ENCODE data around the gene ALDH1A2.

The ALDH1A2 gene

DNA sequence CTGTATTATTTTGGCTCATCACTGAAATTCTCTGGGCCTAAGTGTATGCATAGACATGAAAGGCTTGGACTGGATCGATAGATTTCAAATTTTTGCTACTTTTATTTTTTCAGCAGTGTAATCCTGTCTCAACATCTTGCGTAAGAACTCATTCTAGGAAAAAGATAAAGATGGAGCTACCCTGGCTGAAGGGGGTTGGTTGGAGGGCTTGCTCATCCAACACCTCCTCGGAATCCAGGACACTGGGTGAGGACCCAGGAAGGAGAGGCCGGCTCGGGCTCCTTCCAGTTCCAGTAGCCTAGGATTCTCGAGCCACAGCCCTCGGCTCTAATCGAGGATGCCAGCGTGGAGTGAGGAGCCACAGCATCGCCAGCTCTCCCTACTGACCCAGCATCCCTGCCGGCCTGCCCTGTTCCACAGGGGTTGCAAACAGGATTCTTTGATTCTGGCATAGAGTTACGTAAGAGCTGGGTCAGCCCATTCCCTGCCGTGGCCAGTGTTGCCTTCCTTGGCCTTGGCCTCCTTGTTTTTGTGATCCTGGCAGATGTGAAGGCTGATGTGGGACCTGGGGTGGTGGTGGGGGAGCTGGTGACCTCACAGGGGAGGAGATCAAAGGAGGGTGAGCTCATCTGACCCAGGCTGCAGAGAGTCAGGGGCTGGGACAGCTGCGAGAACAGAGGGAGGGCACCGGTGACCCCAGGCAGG, 149.5 kb downstream of the ALDH1A2 start:
- DNase-seq = no peak
- Mint-ChIP-seq H3K27me3 (peaks cover 10% of the 10 kb centered on the region), H3K9me3 (no peaks in the 10 kb centered on the region), H3K36me3 (no peaks in the 10 kb centered on the region), H3K27ac (no peak overlapping the region), H3K4me1 (no peaks in the 10 kb centered on the region), H3K4me3 (no peak overlapping the region)
- CTCF ChIA-PET = interaction anchor here (1.2 kb wide), 1 partner anchor 56 kb away, joined by 5 read pairs; no protein-coding TSS in a partner anchor

DNA sequence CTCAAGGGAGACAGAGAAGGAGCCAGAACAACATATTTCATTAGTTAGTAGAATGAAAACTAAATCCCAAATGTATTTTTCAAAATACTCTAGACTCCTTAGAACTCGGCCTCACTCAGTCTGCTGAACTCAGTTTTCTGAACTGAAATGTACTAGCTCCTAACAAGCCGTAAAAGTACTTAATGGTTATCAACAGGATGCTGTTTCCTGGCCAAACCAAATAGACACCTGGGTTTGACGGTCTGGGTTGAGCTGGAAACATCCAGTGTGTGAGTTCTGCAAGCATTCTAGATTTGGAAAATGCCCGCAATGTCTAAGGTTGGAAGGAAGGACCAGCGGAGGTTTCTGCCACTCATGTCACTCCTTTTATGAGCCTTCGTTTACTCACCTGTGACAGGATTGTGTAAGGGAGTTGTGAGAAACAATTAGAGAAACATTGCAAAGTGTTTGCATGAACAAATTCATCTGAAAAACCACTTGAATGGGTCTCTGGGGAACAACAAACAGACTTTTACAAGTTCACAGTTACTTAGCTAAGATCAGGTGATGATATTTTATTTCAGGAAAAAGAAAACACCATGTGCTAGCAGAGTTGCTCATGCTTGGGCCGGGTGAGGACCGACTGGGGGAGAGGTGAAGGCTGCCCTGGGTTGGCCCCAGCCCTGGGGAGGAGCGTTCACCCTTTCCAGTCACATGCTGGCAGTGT, 151.0 kb downstream of the ALDH1A2 start:
- no peaks in the 10 kb centered on the region for H3K36me3 Mint-ChIP-seq
- H3K27me3 Mint-ChIP-seq = peaks cover 10% of the 10 kb centered on the region
- CTCF ChIA-PET = interaction anchor here (1.2 kb wide), 1 partner anchor 54 kb away, joined by 5 read pairs; no protein-coding TSS in a partner anchor

DNA sequence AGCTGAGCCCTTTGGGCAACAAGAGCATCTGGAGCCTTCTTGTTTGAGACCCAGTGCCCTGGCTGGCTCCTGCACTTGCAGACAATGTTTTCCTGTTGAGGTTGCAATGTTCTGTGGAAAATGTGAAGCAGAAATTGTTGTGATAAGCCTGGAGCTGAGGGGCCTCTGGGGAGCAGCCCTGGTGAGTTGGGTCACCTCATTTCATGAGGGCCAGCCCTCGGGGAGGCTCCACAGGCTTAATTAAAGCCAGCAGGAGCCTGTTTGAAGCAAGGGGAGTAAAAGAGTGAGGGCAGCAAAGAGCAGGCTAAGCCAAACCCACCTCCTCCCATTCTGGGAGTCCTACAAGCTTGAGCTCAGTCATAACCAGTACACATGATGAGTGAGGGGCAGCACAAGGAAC, 154.3 kb downstream of the ALDH1A2 start:
- H3K4me1 Mint-ChIP-seq = no peaks in the 10 kb centered on the region

More for the DNA sequence above, 151.0 kb downstream of the ALDH1A2 start:
- Mint-ChIP-seq H3K4me1 (no peaks in the 10 kb centered on the region), H3K27ac (no peak overlapping the region), H3K9me3 (no peaks in the 10 kb centered on the region), H3K4me3 (no peak overlapping the region)
- no peak for DNase-seq

DNA sequence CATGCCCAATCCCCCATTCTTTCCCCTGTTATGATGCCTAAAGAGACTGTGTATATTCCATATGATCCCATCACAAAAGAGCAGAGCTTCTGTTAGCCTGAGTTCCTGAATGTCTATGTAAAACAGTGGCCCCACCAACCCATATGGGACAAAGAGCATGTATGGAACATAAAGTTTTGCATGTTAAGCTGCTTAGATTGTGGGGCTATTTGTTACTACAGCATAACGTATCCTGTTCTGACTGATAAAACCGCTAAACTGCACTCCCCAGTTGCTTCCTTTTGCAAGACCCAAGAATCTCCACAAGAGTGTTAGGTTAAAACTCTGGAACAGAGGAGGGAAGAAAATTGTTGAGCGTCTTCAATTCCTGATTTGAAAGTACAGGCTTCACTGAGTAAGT, 154.8 kb downstream of the ALDH1A2 start:
- CTCF ChIA-PET = no interaction called here
- H3K27me3 Mint-ChIP-seq = peaks cover 23% of the 10 kb centered on the region
- no peaks in the 10 kb centered on the region for H3K36me3 Mint-ChIP-seq
- H3K9me3 Mint-ChIP-seq = no peaks in the 10 kb centered on the region
- no peak for DNase-seq
- no peak overlapping the region for H3K4me3 Mint-ChIP-seq
- H3K4me1 Mint-ChIP-seq = no peaks in the 10 kb centered on the region
- H3K27ac Mint-ChIP-seq = no peak overlapping the region

More for the DNA sequence above, 154.3 kb downstream of the ALDH1A2 start:
- H3K4me3 Mint-ChIP-seq = no peak overlapping the region
- CTCF ChIA-PET = no interaction called here
- no peak overlapping the region for H3K27ac Mint-ChIP-seq
- no peaks in the 10 kb centered on the region for H3K9me3 Mint-ChIP-seq
- DNase-seq = no peak
- H3K27me3 Mint-ChIP-seq = peaks cover 21% of the 10 kb centered on the region
- no peaks in the 10 kb centered on the region for H3K36me3 Mint-ChIP-seq

DNA sequence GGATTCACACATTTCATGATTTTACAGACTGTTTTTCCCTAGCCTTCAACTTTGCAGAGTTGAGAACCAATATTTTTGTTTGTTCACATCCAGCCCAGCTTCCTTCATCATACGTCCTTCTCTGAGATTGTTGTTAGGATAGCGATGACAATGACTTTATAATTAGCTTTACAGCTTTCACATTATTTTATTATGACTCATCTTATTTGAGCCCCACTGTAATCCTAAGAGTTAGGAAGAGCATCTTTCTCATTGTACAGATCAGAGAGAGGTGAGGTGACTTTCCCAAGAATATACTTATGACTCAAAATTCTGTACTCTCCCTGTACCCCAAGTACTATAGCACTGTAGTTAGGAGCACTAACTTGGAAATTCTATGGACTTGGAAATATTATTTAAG, 156.1 kb downstream of the ALDH1A2 start:
- CTCF ChIA-PET = no interaction called here

DNA sequence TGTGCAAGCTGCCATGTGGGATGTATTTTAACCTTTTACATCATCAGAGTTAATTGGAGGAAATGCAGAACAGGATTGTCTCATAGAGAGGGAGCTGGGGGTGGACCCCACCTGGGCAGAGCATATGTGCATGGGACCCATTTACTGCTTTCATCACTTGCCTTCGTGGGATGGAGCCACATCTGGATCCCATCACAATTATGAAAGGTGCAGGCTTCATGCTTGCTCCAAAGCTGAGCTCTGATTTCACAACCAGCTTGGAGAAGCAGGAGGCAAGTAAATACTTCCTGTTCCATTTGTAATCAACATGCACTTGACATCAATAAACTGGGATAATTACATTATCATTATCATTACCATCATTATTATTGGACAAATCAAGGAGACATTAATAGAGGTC, 161.9 kb downstream of the ALDH1A2 start:
- no peak for DNase-seq
- Mint-ChIP-seq H3K36me3 (no peaks in the 10 kb centered on the region), H3K9me3 (no peaks in the 10 kb centered on the region), H3K27ac (no peak overlapping the region), H3K4me3 (no peak overlapping the region), H3K27me3 (peaks cover 22% of the 10 kb centered on the region), H3K4me1 (no peaks in the 10 kb centered on the region)
- CTCF ChIA-PET = interaction anchor here (1.5 kb wide), 1 partner anchor 43 kb away, joined by 4 read pairs; no protein-coding TSS in a partner anchor

More for the DNA sequence above, 156.1 kb downstream of the ALDH1A2 start:
- H3K4me3 Mint-ChIP-seq = no peak overlapping the region
- no peaks in the 10 kb centered on the region for H3K4me1 Mint-ChIP-seq
- no peaks in the 10 kb centered on the region for H3K9me3 Mint-ChIP-seq
- H3K36me3 Mint-ChIP-seq = no peaks in the 10 kb centered on the region
- peaks cover 27% of the 10 kb centered on the region for H3K27me3 Mint-ChIP-seq
- no peak for DNase-seq
- no peak overlapping the region for H3K27ac Mint-ChIP-seq

Measured in activated naive CD4-positive, alpha-beta T cell treated with anti-CD3 and anti-CD28 coated beads, Interleukin-2, amount 10 ng/mL, durations not matched to agents 7 days and 5 days (primary cell).